Smooth muscle cell (in vitro differentiated cells): Measurements from ENCODE around the gene ZEB2. TPM values are rescaled to one million over a fixed set of nuclear protein-coding genes. Genes with fewer than 3 reads are reported as not detected.

Experiments
- DNase-seq: peaks from one replicate; lab custom pipeline; 2025; ENCODE audit not compliant: unreplicated experiment; lab: John Stamatoyannopoulos, UW
- H2AFZ ChIP-seq: fragments of 200-600 bp; sonication (generic); 2 replicates; pipeline ENCODE4 v1.6.0; 2016; ENCODE audit warnings: antibody characterized with exemption, low read depth, mild to moderate bottlenecking
- H3F3A ChIP-seq: fragments of 200-600 bp; sonication (generic); 2 replicates; pipeline ENCODE4 v1.6.0; 2017; ENCODE audit warnings: antibody characterized with exemption, low read depth
- H3K27ac ChIP-seq: fragments of 200-600 bp; sonication (generic); 2 replicates; pipeline ENCODE4 v1.5.1; 2016; ENCODE audit warnings: low read depth, mild to moderate bottlenecking
- H3K27me3 ChIP-seq: fragments of 200-600 bp; sonication (generic); 2 replicates; pipeline ENCODE4 v1.6.1; 2016; ENCODE audit warnings: low read depth, mild to moderate bottlenecking
- H3K36me3 ChIP-seq: fragments of 200-600 bp; sonication (generic); 2 replicates; pipeline ENCODE4 v1.5.1; 2016; ENCODE audit warnings: low read depth
- H3K4me1 ChIP-seq: fragments of 200-600 bp; sonication (generic); 2 replicates; pipeline ENCODE4 v1.5.1; 2016; ENCODE audit warnings: low read depth
- H3K4me2 ChIP-seq: fragments of 200-600 bp; sonication (generic); 2 replicates; pipeline ENCODE4 v1.6.0; 2016; ENCODE audit warnings: mild to moderate bottlenecking
- H3K4me3 ChIP-seq: fragments of 200-600 bp; sonication (generic); 2 replicates; pipeline ENCODE4 v1.5.1; 2016; ENCODE audit warnings: mild to moderate bottlenecking
- H3K79me2 ChIP-seq: fragments of 200-600 bp; sonication (generic); 2 replicates; pipeline ENCODE4 v1.6.0; 2016; ENCODE audit warnings: low read depth, mild to moderate bottlenecking
- H3K9ac ChIP-seq: fragments of 200-600 bp; sonication (generic); 2 replicates; pipeline ENCODE4 v1.6.0; 2016; ENCODE audit warnings: low read depth
- H3K9me3 ChIP-seq: fragments of 200-600 bp; sonication (generic); replicated peaks from 2 replicates; pipeline ENCODE4 v1.5.1; 2016; ENCODE audit warnings: low read depth
- H4K20me1 ChIP-seq: fragments of 200-600 bp; sonication (generic); 2 replicates; pipeline ENCODE4 v1.6.0; 2016; ENCODE audit warnings: low read depth
- WGBS: methylation state at CpG from one replicate; pipeline ENCODE4 v1.1.7; 2016; ENCODE audit warnings: low lambda C conversion rate; 5-methylcytosine and 5-hydroxymethylcytosine counted together
- polyA plus RNA-seq: library from polyadenylated mRNA; unstranded; fragments of >200 nt; fragmentation: Nextera tagmentation; extraction: Ambion mirVana; gene quantifications from 2 replicates; pipeline ENCODE4 v1.2.1, GENCODE V29; 2016
- total RNA-seq: library from RNA; depleted of rRNA; stranded (reverse); fragments of >200 nt; gene quantifications from 2 replicates; pipeline ENCODE4 v1.2.3, GENCODE V29; 2014
- TF ChIP-seq, protein P1 (sequence below): fragments of 200-600 bp; sonication (generic); IDR thresholded peaks from 2 replicates; pipeline ENCODE4 v1.5.1; 2017; ENCODE audit warnings: borderline replicate concordance, mild to moderate bottlenecking, antibody characterized with exemption; ENCODE audit not compliant: insufficient read depth, poor library complexity, severe bottlenecking

Gene ZEB2
- total and polyA plus RNA-seq, 2 experiments from 2014 or later: 67.5 to 148 TPM

DNA sequence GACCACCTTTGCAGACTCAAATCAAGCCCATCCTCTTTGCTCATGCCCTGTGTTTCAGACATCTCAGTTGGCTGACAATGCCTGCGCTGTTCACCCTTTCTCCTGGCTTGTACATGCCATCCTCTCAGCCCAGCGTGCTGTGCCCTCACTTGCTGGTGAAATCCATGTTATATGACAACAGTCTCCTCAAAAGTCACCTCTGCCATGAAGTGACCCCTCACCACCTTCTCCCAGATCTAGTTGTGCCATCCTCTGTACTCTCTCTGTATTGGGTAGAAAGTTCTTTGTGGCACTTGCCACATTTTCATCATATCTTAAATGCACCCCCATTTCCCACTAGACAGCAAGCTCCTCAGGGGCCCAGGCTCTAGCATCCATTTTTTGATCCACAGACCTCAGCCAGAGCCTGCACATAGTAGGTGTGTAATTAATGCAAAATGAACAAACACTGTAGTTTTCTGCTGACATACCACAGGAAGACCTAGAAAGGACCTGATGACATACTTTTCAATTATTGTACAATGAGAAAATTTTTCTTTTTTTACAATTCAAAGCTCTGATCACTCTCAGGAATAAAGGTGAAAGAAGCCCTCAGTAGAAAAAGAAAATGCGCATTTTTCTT, 22.8 kb downstream of the ZEB2 start:
- no peaks in the 10 kb centered on the region for H3K27me3 ChIP-seq
- TF ChIP-seq, protein P1, sequence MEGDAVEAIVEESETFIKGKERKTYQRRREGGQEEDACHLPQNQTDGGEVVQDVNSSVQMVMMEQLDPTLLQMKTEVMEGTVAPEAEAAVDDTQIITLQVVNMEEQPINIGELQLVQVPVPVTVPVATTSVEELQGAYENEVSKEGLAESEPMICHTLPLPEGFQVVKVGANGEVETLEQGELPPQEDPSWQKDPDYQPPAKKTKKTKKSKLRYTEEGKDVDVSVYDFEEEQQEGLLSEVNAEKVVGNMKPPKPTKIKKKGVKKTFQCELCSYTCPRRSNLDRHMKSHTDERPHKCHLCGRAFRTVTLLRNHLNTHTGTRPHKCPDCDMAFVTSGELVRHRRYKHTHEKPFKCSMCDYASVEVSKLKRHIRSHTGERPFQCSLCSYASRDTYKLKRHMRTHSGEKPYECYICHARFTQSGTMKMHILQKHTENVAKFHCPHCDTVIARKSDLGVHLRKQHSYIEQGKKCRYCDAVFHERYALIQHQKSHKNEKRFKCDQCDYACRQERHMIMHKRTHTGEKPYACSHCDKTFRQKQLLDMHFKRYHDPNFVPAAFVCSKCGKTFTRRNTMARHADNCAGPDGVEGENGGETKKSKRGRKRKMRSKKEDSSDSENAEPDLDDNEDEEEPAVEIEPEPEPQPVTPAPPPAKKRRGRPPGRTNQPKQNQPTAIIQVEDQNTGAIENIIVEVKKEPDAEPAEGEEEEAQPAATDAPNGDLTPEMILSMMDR: no peak
- H3K4me1 ChIP-seq: peaks cover 19% of the 10 kb centered on the region
- H3K4me3 ChIP-seq: no peak overlapping the region
- H3K4me2 ChIP-seq: peak overlapping the region; percentile 2
- H3K27ac ChIP-seq: peak overlapping the region; percentile 60
- no peaks in the 10 kb centered on the region for H3K9me3 ChIP-seq
- no peaks in the 10 kb centered on the region for H3K36me3 ChIP-seq
- no peak for DNase-seq
- H3K9ac ChIP-seq: no peak overlapping the region
- H4K20me1 ChIP-seq: peaks cover 95% of the 10 kb centered on the region
- WGBS: 96% methylated on average over 3 of the region's 3 CpGs
- H3K79me2 ChIP-seq: peaks cover 96% of the 10 kb centered on the region
- peaks cover 34% of the 10 kb centered on the region for H3F3A ChIP-seq
- no peak overlapping the region for H2AFZ ChIP-seq

DNA sequence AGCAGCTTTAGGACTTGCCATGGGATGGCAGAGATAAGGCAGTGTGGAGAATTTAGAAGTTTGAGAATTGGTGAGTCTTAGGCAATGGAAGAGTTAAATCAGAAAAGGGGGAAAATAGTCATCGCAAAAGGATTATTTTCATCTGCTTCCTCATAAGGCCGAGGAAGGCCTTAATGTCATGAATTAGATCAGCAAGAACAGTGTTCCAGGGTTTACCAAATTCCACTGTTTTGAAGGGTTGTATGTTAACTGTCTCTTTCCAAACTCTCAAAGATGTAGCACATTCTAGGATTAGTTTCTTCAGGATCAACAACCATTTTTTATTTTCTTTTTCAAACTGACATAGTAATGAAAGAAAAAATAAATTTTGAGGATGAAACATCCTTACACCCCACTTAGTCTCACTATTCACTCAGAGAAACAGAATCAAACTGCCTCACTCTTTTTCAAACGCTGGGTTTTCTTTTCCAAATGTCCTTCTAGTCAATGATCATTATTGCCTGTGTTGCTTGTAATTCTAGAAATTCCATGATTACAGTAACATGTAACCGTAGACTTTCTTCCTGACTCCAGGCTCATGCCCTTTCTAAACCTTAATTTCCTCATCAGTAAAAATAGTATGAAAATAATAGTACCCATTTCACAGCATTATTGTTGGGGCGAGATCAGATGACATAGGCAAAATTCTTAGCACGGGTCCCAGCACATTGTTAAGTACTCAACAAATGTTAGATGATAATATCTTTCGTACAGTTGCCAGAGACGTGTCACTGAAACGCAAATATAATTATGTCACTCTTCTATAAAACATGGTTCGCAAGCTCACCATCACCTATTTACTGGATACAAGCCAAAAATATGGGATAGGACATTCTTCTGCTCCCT, 23.6 kb downstream of the ZEB2 start:
- no peak overlapping the region for H3K4me3 ChIP-seq

DNA sequence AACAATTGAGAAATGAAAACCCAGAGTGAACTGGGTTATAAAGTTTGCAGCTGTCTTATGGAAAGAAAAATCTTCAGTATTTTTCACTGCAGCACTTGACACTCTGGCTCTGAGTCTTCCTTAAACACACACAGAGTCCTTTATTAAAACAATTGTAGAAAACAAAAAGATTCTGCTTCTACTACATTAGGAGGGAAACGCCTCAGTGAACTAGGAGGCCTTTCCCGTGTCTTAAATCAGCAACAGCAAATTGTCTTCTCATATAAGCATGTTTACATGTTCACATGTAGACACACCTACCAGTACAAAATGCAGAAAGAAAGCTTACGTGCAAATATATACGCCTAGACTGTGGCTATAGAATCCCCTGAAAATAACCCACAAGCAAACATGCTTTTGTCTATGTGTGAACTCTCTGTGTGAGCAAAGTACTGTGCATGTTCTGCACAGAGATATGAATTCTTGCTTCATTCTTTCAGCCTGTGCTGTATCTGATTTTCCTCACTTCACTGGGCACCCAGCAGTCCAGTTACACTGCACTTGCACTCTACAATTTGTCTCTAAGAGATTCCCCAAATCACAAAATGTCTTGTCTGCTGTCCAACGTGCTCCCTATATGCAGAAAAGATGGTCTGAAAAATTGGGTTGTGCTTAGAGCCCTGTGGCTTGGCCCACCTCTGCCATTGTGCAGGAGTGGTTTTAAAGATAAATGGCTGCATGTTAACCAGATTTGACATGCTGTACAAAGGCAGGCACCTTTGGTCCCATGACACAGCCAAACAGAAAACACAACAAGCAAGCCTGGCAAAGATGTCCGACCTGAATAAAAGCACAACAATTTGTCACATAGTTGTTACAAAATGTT, 24.5 kb downstream of the ZEB2 start:
- WGBS: 71% methylated on average over 6 of the region's 6 CpGs
- peaks cover 94% of the 10 kb centered on the region for H4K20me1 ChIP-seq
- H3K27ac ChIP-seq: peak overlapping the region; percentile 60
- H3K4me2 ChIP-seq: peak overlapping the region; percentile 2
- H3K9ac ChIP-seq: no peak overlapping the region
- no peaks in the 10 kb centered on the region for H3K36me3 ChIP-seq
- peaks cover 10% of the 10 kb centered on the region for H3K4me1 ChIP-seq
- no peak overlapping the region for H2AFZ ChIP-seq
- H3K79me2 ChIP-seq: peaks cover 96% of the 10 kb centered on the region
- no peak overlapping the region for H3K4me3 ChIP-seq
- H3F3A ChIP-seq: peaks cover 25% of the 10 kb centered on the region
- DNase-seq: no peak
- no peaks in the 10 kb centered on the region for H3K9me3 ChIP-seq
- TF ChIP-seq, protein P1: no peak
- H3K27me3 ChIP-seq: no peaks in the 10 kb centered on the region

More for the DNA sequence above, 23.6 kb downstream of the ZEB2 start:
- Histone ChIP-seq H3K27me3 (no peaks in the 10 kb centered on the region), H3K4me1 (peaks cover 12% of the 10 kb centered on the region), H3K9me3 (no peaks in the 10 kb centered on the region), H3K27ac (peak overlapping the region; percentile 60), H2AFZ (no peak overlapping the region), H3K79me2 (peaks cover 96% of the 10 kb centered on the region), H3K9ac (no peak overlapping the region), H4K20me1 (peaks cover 95% of the 10 kb centered on the region), H3K36me3 (no peaks in the 10 kb centered on the region), H3F3A (peaks cover 26% of the 10 kb centered on the region), H3K4me2 (peak overlapping the region; percentile 2)
- WGBS: 71% methylated on average over 10 of the region's 10 CpGs
- no peak for DNase-seq
- TF ChIP-seq, protein P1: no peak
